Liver (tissue), 3 donors: ENCODE measurements around the gene TNXB.

Experiments used
- RAD21 ChIP-seq, 2 donors: IDR thresholded peaks; 2 replicates each; pipeline ENCODE4 v1.6.1; 2016; ENCODE audit warnings: antibody characterized with exemption in 2 of 2, mild to moderate bottlenecking in 2 of 2
- YY1 ChIP-seq: IDR thresholded peaks from 2 replicates; pipeline ENCODE4 v1.6.1; 2016; ENCODE audit warnings: antibody characterized with exemption, mild to moderate bottlenecking
- TF ChIP-seq, protein P1 (sequence below): fragments of 150-350 bp; IDR thresholded peaks from 2 replicates; pipeline ENCODE4 v1.5.1; 2017; ENCODE audit warnings: improper control_type of control experiment, low read depth, low read length; ENCODE audit not compliant: missing input control
- TF ChIP-seq, protein P2 (sequence below): IDR thresholded peaks from 2 replicates; pipeline ENCODE4 v1.6.1; 2016; ENCODE audit warnings: antibody characterized with exemption
- TF ChIP-seq, protein P3 (sequence below): IDR thresholded peaks from 2 replicates; pipeline ENCODE4 v1.6.1; 2016; ENCODE audit warnings: antibody characterized with exemption
- donor health status: healthy.
- donor health status: healthy.

DNA sequence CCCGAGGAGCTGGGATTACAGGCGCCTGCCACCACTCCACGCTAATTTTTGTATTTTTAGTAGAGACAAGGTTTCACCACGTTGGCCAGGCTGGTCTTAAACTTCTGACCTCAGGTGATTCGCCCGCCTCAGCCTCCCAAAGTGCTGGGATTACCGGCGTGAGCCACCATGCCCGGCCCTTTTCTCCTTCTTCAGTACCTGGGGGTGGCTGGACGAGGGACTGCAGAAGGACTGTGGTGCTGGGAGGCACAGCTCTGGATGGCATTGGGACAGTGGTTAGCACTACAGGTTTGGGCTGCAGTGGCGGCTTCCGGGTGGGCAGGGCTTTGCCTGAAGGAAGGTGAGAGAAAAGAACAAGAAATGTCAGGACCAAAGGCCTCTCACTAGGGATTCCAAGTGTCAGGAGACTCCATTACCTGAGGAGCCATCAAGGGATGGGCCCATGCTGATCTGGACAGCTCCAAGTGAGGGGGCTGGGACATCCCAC, 11.5 kb upstream of the TNXB start:
- TF ChIP-seq, protein P1, sequence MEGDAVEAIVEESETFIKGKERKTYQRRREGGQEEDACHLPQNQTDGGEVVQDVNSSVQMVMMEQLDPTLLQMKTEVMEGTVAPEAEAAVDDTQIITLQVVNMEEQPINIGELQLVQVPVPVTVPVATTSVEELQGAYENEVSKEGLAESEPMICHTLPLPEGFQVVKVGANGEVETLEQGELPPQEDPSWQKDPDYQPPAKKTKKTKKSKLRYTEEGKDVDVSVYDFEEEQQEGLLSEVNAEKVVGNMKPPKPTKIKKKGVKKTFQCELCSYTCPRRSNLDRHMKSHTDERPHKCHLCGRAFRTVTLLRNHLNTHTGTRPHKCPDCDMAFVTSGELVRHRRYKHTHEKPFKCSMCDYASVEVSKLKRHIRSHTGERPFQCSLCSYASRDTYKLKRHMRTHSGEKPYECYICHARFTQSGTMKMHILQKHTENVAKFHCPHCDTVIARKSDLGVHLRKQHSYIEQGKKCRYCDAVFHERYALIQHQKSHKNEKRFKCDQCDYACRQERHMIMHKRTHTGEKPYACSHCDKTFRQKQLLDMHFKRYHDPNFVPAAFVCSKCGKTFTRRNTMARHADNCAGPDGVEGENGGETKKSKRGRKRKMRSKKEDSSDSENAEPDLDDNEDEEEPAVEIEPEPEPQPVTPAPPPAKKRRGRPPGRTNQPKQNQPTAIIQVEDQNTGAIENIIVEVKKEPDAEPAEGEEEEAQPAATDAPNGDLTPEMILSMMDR = no peak
- TF ChIP-seq, protein P2, sequence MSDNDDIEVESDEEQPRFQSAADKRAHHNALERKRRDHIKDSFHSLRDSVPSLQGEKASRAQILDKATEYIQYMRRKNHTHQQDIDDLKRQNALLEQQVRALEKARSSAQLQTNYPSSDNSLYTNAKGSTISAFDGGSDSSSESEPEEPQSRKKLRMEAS = no peak
- TF ChIP-seq RAD21 (IDR thresholded peaks at IDR 0.05) (no peak), YY1 (no peak)
- TF ChIP-seq, protein P3, sequence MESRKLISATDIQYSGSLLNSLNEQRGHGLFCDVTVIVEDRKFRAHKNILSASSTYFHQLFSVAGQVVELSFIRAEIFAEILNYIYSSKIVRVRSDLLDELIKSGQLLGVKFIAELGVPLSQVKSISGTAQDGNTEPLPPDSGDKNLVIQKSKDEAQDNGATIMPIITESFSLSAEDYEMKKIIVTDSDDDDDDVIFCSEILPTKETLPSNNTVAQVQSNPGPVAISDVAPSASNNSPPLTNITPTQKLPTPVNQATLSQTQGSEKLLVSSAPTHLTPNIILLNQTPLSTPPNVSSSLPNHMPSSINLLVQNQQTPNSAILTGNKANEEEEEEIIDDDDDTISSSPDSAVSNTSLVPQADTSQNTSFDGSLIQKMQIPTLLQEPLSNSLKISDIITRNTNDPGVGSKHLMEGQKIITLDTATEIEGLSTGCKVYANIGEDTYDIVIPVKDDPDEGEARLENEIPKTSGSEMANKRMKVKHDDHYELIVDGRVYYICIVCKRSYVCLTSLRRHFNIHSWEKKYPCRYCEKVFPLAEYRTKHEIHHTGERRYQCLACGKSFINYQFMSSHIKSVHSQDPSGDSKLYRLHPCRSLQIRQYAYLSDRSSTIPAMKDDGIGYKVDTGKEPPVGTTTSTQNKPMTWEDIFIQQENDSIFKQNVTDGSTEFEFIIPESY = no peak
